Small intestine (tissue), 7 donors: ENCODE data around the gene MYO7A. TPM values are rescaled to one million over a fixed set of nuclear protein-coding genes. Genes with fewer than 3 reads are reported as not detected.

Experiments
- DNase-seq, 2 donors: peaks; one replicate each; pipeline versions ENCODE4 v3.0.0 to v3.0.0-alpha.2; 2013
- FAIRE-seq: peaks from 2 replicates; lab custom pipeline; 2012; peaks lifted over from hg19 to GRCh38; lab: Jason Lieb, UNC
- H3K27ac ChIP-seq, 3 donors: one replicate each; pipeline ENCODE4 v1.5.1; 2013; ENCODE audit warnings: low read length in 2 of 3, mild to moderate bottlenecking in 2 of 3, control low read depth in 1 of 3, inconsistent platforms in 1 of 3, low read depth in 1 of 3, moderate library complexity in 1 of 3
- H3K27me3 ChIP-seq, 3 donors: one replicate each; pipeline ENCODE4 v1.6.1; 2013; ENCODE audit warnings: low read length in 3 of 3, inconsistent platforms in 1 of 3; ENCODE audit not compliant: control insufficient read depth in 3 of 3, insufficient read depth in 3 of 3
- H3K36me3 ChIP-seq, 3 donors: one replicate each; pipeline ENCODE4 v1.6.1; 2013; ENCODE audit warnings: low read length in 3 of 3, inconsistent platforms in 1 of 3, low read depth in 1 of 3, mild to moderate bottlenecking in 1 of 3, moderate library complexity in 1 of 3; ENCODE audit not compliant: control insufficient read depth in 3 of 3, insufficient read depth in 2 of 3
- H3K4me1 ChIP-seq, 3 donors: one replicate each; pipeline ENCODE4 v1.6.1; 2013; ENCODE audit warnings: low read length in 2 of 3, inconsistent platforms in 1 of 3, low read depth in 1 of 3, mild to moderate bottlenecking in 1 of 3, moderate library complexity in 1 of 3; ENCODE audit not compliant: control insufficient read depth in 3 of 3, insufficient read depth in 2 of 3
- H3K4me3 ChIP-seq, 3 donors: one replicate each; pipeline ENCODE4 v1.5.1; 2013; ENCODE audit warnings: low read length in 3 of 3, control low read depth in 1 of 3, inconsistent platforms in 1 of 3, low read depth in 1 of 3, mild to moderate bottlenecking in 1 of 3, moderate library complexity in 1 of 3
- H3K9me3 ChIP-seq, 2 donors: one replicate each; pipeline ENCODE4 v1.6.1; 2013; ENCODE audit warnings: low read depth in 1 of 2, low read length in 1 of 2; ENCODE audit not compliant: control insufficient read depth in 2 of 2, insufficient read depth in 1 of 2
- WGBS, 3 donors: extraction: QIAGEN DNeasy Blood & Tissue Kit; methylation state at CpG; one replicate each; pipeline ENCODE4 v1.1.7; 2013; 5-methylcytosine and 5-hydroxymethylcytosine counted together
- polyA plus RNA-seq, 4 donors: library from polyadenylated mRNA; stranded (reverse) in 3 of 4; unstranded in 1 of 4; fragments of 200-250 nt in 3 of 4; fragments of 120-200 nt in 1 of 4; gene quantifications; one replicate each; pipeline versions ENCODE4 v1.2.1 to v1.2.3, GENCODE V29; 2013
- donor health status: healthy with polysubstance abuse.
- donor health status: control.
- donor health status: control.
- donor health status: Bipolar disorder and iron deficiency.
- donor health status: healthy.

Gene MYO7A
- polyA plus RNA-seq, 4 donors = 1.4 to 74.2 (median 2.2) TPM

- no peak for FAIRE-seq
- no peaks in the 10 kb centered on the region for H3K9me3 ChIP-seq
- no peak overlapping the region for H3K4me3 ChIP-seq
- no peak for DNase-seq
- no peak overlapping the region for H3K27ac ChIP-seq
- peaks cover 0 to 79% (median 0%) of the 10 kb centered on the region in 3 donors for H3K36me3 ChIP-seq
- 87 to 90% (median 90%) methylated on average over 18 of the region's 18 CpGs for WGBS, 3 donors
- no peaks in the 10 kb centered on the region for H3K4me1 ChIP-seq
- H3K27me3 ChIP-seq = no peaks in the 10 kb centered on the region
Observed at GRCh38 chr11:77213589-77214428, 85.8 kb downstream of the MYO7A start.

DNA sequence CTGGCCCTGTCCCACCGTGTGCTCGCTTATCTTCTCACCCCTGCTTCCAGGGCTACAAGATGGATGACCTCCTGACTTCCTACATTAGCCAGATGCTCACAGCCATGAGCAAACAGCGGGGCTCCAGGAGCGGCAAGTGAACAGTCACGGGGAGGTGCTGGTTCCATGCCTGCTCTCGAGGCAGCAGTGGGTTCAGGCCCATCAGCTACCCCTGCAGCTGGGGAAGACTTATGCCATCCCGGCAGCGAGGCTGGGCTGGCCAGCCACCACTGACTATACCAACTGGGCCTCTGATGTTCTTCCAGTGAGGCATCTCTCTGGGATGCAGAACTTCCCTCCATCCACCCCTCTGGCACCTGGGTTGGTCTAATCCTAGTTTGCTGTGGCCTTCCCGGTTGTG, 86.5 kb downstream of the MYO7A start:
- Histone ChIP-seq H3K27me3 (no peaks in the 10 kb centered on the region), H3K27ac (no peak overlapping the region), H3K36me3 (peaks cover 0 to 72% (median 0%) of the 10 kb centered on the region in 3 donors), H3K4me3 (no peak overlapping the region), H3K9me3 (no peaks in the 10 kb centered on the region), H3K4me1 (no peaks in the 10 kb centered on the region)
- WGBS, 3 donors = 85 to 94% (median 93%) methylated on average over 9 of the region's 9 CpGs
- no peak for FAIRE-seq
- DNase-seq = no peak

GRCh38 chr11:77215106-77215505, 87.1 kb downstream of the MYO7A start:
- 66 to 86% (median 83%) methylated on average over 3 of the region's 3 CpGs for WGBS, 3 donors
- Histone ChIP-seq H3K4me1 (no peaks in the 10 kb centered on the region), H3K4me3 (no peak overlapping the region), H3K9me3 (no peaks in the 10 kb centered on the region), H3K27ac (no peak overlapping the region), H3K27me3 (no peaks in the 10 kb centered on the region), H3K36me3 (peaks cover 0 to 69% (median 0%) of the 10 kb centered on the region in 3 donors)
- DNase-seq (no peak), FAIRE-seq (no peak)

GRCh38 chr11:77217156-77217555, 89.1 kb downstream of the MYO7A start:
- FAIRE-seq = no peak
- H3K4me3 ChIP-seq = no peak overlapping the region
- H3K9me3 ChIP-seq = no peaks in the 10 kb centered on the region
- H3K27ac ChIP-seq = no peak overlapping the region
- no peak for DNase-seq
- no peaks in the 10 kb centered on the region for H3K27me3 ChIP-seq
- H3K36me3 ChIP-seq = peaks cover 0 to 50% (median 0%) of the 10 kb centered on the region in 3 donors
- no peaks in the 10 kb centered on the region for H3K4me1 ChIP-seq
- WGBS, 3 donors = 76 to 84% (median 77%) methylated on average over 2 of the region's 2 CpGs

DNA sequence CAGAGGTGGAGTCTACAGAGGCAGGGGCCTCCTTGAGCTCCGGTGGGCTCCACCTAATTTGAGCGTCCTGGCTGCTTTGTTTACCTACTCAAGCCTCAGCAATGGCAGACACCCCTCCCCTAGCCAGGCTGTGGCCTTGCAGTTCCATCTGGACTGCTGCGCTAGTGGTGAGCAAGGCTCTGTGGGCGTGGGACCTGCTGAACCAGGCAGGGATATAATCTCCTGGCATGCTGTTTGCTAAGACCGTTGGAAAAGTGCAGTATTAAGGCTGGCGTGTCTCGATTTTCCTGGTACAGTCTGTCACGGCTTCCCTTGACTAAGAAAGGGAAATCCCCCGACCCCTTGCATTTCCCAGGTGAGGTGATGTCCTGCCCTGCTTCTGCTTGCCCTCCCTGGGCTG, 95.8 kb downstream of the MYO7A start:
- WGBS, 3 donors = 76 to 88% (median 82%) methylated on average over 9 of the region's 9 CpGs
- FAIRE-seq = no peak

GRCh38 chr11:77230878-77231605, 103.0 kb downstream of the MYO7A start:
- Histone ChIP-seq H3K9me3 (peaks cover 0 to 3% of the 10 kb centered on the region in 2 donors), H3K27me3 (no peaks in the 10 kb centered on the region), H3K4me1 (no peaks in the 10 kb centered on the region), H3K27ac (no peak overlapping the region), H3K36me3 (peaks cover 0 to 2% (median 0%) of the 10 kb centered on the region in 3 donors), H3K4me3 (no peak overlapping the region)
- no peak for DNase-seq
- no peak for FAIRE-seq
- 91 to 99% (median 96%) methylated on average over 5 of the region's 5 CpGs for WGBS, 3 donors

More for the DNA sequence above, 95.8 kb downstream of the MYO7A start:
- Histone ChIP-seq H3K9me3 (peaks cover 0 to 3% of the 10 kb centered on the region in 2 donors), H3K4me1 (no peaks in the 10 kb centered on the region), H3K27me3 (no peaks in the 10 kb centered on the region), H3K4me3 (no peak overlapping the region), H3K27ac (no peak overlapping the region), H3K36me3 (peaks cover 0 to 18% (median 0%) of the 10 kb centered on the region in 3 donors)
- DNase-seq = no peak

DNA sequence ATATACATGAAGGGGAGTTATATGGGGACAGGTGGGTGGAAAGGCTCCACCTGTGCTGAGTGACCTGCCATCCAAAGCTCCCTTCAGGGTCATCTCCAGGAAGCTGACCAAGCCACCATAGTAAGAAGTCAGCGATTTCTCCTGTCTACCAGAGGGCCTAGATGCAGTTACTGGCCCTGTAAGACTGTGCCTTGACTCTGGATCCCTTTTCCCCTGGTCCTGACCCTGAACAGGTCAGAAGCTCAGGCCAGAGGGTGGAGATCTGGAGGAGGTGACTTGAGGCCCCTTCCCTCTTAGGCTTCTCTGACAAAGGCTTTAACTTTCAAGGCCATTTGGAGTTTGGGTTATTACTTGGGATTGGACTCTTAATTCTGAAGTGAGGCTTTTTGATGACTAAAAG, 103.8 kb downstream of the MYO7A start:
- DNase-seq = no peak
- Histone ChIP-seq H3K36me3 (peaks cover 0 to 2% (median 0%) of the 10 kb centered on the region in 3 donors), H3K9me3 (no peaks in the 10 kb centered on the region), H3K27me3 (no peaks in the 10 kb centered on the region), H3K27ac (no peak overlapping the region), H3K4me3 (no peak overlapping the region), H3K4me1 (no peaks in the 10 kb centered on the region)
- no peak for FAIRE-seq
- 85 to 100% (median 86%) methylated on average over 1 of the region's 1 CpG for WGBS, 3 donors

- 90 to 93% (median 92%) methylated on average over 4 of the region's 4 CpGs for WGBS, 3 donors
- Histone ChIP-seq H3K9me3 (no peaks in the 10 kb centered on the region), H3K27ac (no peak overlapping the region), H3K4me1 (no peaks in the 10 kb centered on the region), H3K36me3 (peaks cover 0 to 2% (median 0%) of the 10 kb centered on the region in 3 donors), H3K4me3 (no peak overlapping the region), H3K27me3 (no peaks in the 10 kb centered on the region)
- FAIRE-seq = no peak
- DNase-seq = no peak
Observed at GRCh38 chr11:77232242-77232641, 104.2 kb downstream of the MYO7A start.
